ENCODE results near the gene CCDC178. TPM values are rescaled to one million over a fixed set of nuclear protein-coding genes. Genes with fewer than 3 reads are reported as not detected.

CCDC178 gene
- total RNA-seq, 1 experiment from 2014 or later = not detected

Other genes with a start within 250 kb of the CCDC178 start
- gene ASXL3, start 137.5 kb upstream of the CCDC178 start, total RNA-seq (2014; rRNA removed; shearing (Covaris generic)) = not detected in 2 replicates